Measurements from ENCODE around the gene IQCK. TPM values are rescaled to one million over a fixed set of nuclear protein-coding genes. Genes with fewer than 3 reads are reported as not detected.
A peak's percentile ranks its signal among the peaks of the same experiment; 100 is the strongest.

Gene IQCK
- total RNA-seq, 1 donor from 2014 or later: 7.6 TPM

DNA sequence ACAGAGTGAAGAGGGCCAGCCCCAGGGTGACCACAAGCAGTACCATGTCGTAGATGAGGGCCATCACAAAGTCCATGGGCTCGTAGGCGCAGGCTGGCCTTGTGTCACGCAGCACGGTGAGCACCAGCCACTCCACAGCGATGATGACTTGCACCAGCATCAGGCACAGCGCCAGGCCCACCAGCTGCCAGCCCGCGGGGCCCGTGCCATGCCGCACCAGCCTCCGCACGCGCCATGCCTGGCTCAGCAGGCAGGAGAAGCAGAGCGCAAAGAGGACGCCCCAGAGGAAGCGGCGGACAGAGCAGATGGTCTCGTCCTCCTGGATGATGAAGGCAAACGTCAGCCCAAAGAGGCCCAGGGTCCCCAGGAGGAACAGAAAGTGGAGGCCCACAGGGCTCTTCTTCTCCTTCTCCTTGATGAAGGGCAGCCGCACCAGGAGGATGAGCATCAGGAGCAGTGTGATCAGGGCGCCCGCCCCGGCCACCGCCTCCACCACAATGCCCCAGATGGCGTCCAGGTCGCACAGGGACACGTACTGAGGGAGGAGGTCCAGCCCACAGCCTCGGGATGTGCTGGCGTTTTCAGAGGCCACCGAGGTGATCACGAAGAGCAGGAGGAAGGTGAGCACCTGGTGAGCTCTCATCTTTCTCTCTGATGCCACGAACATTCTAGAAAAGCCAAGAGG, 154.2 kb downstream of the IQCK start:
- Histone ChIP-seq H3K4me3 (no peak overlapping the region), H3K9me3 (no peaks in the 10 kb centered on the region), H3K36me3 (no peaks in the 10 kb centered on the region), H3K27me3 (no peaks in the 10 kb centered on the region), H3K27ac (no peak overlapping the region), H3K4me1 (no peaks in the 10 kb centered on the region)
- TF ChIP-seq CTCF (IDR thresholded peaks at IDR 0.05): no peak
- intact Hi-C loops (cut with DNase I): no loop called here
- ATAC-seq (no peak), DNase-seq (no peak)

DNA sequence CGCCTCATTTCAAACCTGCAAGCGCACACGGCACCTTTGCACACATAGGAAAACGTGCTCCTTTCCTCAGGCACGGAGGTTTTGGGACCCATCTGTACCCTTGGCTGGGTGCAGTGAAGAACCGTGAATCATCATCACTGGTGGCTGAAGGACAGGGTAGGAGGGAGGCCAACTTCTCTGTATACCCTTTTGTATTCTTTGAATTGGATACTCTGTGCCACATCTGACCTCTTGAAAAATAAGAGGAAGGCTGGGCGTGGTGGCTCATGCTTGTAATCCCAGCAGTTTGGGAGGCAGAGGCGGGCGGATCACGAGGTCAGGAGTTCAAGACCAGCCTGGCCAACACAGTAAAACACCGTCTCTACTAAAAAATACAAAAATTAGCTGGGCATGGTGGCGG, 154.9 kb downstream of the IQCK start:
- Histone ChIP-seq H3K27me3 (no peaks in the 10 kb centered on the region), H3K9me3 (no peaks in the 10 kb centered on the region), H3K4me3 (no peak overlapping the region), H3K4me1 (no peaks in the 10 kb centered on the region), H3K36me3 (no peaks in the 10 kb centered on the region), H3K27ac (no peak overlapping the region)
- DNase-seq: no peak
- TF ChIP-seq CTCF (IDR thresholded peaks at IDR 0.05): no peak
- intact Hi-C loops (cut with DNase I): no loop called here
- no peak for ATAC-seq

GRCh38 chr16:19874026-19874425, 156.0 kb downstream of the IQCK start:
- Histone ChIP-seq H3K36me3 (no peaks in the 10 kb centered on the region), H3K4me3 (no peak overlapping the region), H3K4me1 (no peaks in the 10 kb centered on the region), H3K27ac (no peak overlapping the region), H3K27me3 (no peaks in the 10 kb centered on the region), H3K9me3 (no peaks in the 10 kb centered on the region)
- TF ChIP-seq CTCF (IDR thresholded peaks at IDR 0.05): no peak
- DNase-seq (no peak), ATAC-seq (peak; percentile 8)
- intact Hi-C loops (cut with DNase I): no loop called here

DNA sequence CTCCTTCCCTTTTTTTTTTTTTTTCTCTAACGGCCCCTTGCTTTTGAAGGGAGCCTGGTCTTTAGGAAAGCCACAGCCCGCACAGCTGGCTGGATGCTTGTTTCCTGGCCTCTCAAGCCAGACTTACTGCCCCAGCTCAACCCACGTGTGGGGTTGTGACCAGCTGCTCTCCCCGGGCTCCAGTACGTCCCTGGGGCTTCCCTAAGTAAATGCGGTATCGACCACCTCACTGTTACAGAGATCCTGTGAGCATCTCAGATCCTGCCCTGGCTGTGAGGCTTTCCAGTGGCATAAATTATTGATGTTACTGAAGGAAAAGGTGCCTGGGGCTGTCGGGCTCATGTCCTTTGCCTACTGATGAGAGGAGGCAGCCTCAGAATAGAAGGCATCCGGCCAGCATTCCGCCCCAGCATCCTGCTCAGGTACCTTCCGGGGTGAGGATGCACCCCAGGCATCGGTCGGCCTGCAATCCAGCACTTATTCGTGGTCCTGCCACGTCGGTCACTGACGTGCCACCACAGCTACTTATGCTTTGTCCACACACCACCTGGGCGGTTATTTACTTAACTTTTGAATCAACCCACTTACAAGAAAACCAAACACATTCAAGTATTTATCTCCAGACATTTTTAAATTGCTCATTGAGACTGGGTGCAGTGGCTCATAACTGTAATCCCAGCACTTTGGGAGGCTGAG, 156.9 kb downstream of the IQCK start:
- Histone ChIP-seq H3K36me3 (no peaks in the 10 kb centered on the region), H3K9me3 (no peaks in the 10 kb centered on the region), H3K27ac (no peak overlapping the region), H3K4me3 (no peak overlapping the region), H3K27me3 (no peaks in the 10 kb centered on the region), H3K4me1 (no peaks in the 10 kb centered on the region)
- DNase-seq (no peak), ATAC-seq (peak; percentile 51)
- intact Hi-C loops (cut with DNase I): no loop called here
- TF ChIP-seq CTCF (IDR thresholded peaks at IDR 0.05): no peak

DNA sequence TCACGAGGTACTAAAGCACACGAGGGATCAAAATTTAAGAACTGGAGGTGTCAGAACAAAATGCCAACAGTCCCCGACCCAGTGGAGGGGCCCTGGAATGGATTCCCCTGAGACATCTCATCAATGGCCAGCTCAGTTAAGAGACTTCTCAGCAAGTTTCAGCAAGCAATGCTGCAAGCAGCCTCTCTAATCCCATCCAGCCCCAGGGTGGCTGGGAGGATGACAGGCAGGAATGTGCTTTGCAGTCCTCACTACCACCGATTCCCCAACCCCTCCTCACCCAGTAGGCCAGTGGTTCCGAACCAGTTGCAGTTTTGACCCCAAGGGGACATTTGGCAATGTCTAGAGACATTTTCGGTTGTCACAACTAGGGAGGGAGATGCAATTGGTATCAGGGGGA, 157.8 kb downstream of the IQCK start:
- no peaks in the 10 kb centered on the region for H3K36me3 ChIP-seq
- no peak overlapping the region for H3K4me3 ChIP-seq
- intact Hi-C loops (cut with DNase I): no loop called here
- ATAC-seq: no peak
- H3K27ac ChIP-seq: no peak overlapping the region
- H3K27me3 ChIP-seq: no peaks in the 10 kb centered on the region
- TF ChIP-seq CTCF (IDR thresholded peaks at IDR 0.05): no peak
- H3K9me3 ChIP-seq: no peaks in the 10 kb centered on the region
- no peak for DNase-seq
- no peaks in the 10 kb centered on the region for H3K4me1 ChIP-seq
